ENCODE results near the gene DSE.
A peak's percentile ranks its signal among the peaks of the same experiment; 100 is the strongest.

The DSE gene

DNA sequence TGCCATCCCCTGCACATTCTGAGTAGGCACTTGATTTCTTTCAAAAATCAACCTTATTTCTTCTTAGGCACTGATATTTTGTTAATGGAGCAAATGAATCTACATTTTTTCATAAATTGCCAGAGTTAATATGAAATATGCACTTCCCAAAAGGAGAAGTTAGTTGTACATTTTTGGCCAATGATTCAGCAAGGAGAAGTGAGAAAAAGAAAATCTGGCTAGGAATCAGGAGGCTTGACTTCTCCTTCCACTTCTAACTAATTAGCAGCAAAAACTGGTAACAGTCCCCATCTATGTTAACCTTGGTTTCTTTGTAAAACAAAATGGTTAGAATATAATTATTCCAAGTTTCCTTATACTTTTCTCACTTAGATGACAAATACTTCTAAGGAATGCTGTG lies 7.0 kb upstream of the DSE start:
- no peak for DNase-seq

DNA sequence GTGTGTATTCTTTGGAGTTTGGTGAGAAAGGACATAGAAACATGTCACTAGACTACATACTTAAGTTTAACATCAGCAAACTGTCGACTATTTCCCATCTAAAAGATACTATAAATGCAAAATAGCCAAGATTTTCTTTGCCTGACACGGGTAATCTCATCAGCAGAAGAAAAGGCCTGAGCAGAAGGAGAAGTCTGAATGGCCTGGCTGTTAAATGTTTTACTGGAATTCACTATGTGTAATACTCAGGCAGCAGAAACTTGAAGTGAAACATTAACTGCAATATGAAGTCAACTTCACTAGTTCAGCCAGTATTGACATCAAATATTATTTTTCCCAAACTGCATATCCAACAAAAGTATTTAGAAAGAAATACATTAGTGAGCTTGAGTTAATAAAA lies 6.4 kb upstream of the DSE start:
- DNase-seq = no peak

DNA sequence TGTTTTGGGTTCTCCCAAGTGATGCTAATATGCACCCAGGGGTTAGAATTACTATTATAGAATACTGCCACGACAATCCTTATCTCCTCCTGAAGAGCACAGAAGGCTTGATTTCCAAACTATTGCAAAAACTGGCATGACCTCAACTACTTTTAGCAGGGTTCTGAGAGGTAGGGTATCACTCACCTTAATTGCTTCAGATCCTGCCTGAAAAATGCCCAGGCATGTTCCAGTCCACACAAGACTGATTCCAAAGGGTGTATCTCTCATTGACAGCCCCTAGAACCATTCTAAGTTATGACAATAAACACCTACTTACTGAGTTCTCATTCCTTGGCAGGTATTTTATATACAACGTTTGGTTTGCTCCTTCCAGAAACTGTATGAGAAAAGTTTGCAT lies 5.0 kb upstream of the DSE start:
- DNase-seq = no peak

DNA sequence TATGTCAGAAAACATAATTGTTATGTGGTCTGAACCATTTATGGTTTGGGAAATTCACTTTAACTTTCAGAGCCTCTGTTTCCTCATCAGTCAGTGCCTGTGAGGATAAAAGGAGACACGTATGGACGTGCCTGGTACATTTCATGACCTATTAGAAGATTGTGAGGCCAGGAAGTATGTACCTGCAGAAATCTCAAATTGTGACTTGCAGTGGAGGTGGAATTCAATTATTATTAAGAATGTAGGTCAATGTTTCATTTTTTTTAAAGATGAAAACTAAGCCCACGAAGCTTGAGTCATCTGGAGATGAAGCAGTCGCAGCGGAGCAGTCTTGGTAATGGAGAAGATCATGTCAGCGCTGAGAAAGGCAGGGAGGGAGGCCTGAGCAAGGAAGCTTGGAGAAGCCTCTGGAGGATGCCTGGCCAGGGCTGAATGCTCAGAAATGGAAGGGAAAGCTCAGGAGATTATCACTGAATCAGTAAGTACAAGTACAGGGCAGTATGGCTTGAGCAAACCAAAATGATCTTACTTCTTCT lies 3.9 kb upstream of the DSE start:
- no peak for DNase-seq

DNA sequence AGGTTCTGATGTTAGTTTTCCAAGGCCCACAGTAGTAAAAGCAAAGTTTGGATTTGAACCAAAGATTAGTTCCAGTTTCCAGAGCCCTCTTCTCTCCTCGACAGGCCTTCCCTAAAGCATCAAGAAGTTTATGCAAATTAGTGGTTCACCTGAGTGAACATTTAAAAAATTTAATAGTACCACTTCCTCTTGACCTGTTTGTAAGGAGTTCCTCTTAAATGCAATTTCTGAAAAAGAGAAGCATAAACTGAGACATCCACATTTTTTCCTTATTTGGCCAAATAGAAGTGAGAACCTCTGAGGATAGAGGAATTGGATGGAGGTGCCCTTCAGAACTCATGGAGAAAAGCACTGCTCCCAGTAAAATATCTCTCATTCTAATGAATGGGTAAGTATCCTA lies 1.2 kb upstream of the DSE start:
- DNase-seq = no peak

DNA sequence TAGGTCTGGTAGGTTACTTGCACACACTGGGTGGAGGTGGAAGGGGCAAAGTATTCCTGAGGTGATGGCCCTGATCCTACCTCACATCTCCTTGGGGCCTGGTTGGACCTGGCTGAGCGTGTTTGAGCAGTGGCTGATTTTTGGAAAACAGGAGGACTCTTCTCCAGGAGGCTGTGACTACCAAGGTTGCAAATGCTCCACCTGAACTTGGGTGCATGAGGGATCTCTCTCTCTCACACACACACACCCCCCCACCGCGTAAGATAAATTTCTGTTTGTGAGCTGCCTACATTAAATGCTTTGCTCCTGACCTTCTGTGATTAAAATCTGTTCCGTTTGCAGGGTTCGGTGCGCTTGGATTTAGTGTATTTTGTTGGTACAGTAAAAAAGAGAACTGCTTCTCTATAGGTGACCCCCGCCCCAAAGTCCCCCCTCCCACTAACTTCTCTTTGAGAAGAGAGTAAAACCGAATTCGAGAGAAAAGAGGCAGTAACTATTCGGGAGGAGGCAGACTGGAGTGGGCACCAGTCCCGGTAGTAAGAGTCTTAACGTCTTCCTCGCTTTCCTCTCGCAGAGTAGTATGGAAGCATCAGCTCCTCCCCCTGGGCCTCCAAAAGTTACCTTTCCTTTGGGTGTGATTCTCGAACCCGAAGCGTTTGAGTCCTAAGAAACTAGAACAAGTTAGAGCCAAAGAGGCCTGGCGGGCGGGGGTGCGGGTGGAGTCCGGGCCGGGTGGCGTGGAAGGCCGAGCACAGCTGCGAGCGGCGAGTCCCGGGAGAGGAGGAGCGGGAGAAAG lies 585 bp upstream of the DSE start:
- peak; percentile 31 for DNase-seq

DNA sequence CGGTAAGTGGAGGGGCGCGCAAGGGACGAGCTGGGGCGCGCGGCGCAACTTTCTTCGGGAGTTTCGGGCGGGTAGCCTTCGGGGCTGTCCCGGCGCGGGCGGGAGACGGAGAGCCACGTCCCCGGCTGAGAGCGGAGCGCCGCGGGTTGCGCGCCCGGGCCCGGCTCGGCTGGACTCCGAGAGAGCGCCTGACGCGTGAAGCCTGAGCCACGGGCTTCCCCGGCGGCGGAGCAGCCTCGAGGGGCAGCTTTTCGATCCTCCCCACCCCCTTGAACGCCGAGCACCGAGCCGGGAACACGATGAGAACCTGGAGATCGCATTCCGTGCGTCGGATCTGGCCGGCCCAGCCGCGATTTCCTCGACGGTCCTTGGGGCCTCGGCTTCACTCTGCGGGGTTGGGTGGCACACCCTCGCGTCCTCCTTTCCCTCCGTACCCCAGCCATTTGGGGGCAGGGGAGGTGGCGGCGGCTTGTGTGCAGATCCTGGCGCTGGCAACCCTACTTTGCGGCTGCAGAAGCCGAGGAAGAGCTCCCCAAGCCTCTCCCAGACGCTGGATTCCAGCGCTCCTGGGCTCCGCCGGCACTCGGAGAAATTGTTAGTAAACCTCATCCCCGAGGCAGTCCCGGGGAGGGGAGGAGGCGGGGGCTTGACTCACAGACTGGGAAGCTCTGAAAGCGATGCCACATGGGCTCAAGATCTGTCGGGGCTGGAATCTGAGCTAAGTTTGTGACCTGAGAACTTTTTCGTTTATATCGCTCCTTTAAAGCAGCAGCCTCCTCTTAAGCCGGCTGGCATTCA lies 572 bp downstream of the DSE start:
- DNase-seq = peak; percentile 58

DNA sequence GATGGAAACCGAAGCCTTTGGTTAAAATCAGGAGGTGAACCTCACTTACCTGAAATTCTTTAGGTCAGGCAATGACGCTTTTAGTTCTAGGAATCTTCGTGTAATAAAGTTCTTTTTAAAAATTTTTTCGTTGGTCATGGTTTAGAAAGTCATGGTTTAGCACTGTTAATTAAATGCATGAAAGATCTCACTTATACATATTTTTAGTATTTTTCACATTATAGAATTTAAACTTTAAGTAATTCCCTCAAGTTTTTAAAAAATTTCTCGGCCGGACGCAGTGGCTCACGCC lies 1.1 kb downstream of the DSE start:
- no peak for DNase-seq

DNA sequence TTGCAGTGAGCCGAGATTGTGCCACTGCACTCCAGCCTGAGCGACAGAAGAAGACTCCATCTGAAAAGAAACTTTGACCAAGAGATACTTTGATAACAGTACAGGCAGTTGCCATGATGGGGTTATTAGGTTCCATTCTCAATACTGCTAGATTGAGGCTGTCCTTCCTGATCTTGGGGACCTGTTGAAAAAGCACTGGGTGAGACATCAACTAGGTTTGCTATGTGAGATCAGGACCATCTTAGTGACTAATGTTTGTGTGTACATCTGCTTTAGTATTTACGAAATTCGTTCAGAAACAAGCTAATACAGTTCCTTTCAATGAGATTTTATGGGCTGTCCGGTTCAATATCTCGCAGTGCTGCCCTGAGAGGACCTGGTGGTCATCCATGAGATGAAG lies 2.6 kb downstream of the DSE start:
- DNase-seq = no peak

DNA sequence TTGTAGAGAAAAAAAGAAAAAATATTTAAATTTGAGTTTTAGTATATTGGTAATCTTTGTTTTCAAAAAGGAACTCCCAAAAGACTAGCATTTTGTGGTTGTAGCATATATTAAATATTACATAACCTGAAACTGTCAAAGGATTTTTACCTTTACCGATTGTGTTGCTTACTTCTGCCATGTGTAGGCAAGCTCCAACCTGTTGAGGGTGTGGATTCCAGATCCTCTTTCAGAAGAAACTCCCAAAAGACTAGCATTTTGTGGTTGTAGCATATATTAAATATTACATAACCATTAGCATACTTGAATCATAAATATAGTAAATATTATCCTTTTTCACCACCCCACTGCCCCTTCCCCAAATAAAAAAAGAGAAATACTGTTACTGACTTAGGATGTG lies 3.2 kb downstream of the DSE start:
- no peak for DNase-seq

DNA sequence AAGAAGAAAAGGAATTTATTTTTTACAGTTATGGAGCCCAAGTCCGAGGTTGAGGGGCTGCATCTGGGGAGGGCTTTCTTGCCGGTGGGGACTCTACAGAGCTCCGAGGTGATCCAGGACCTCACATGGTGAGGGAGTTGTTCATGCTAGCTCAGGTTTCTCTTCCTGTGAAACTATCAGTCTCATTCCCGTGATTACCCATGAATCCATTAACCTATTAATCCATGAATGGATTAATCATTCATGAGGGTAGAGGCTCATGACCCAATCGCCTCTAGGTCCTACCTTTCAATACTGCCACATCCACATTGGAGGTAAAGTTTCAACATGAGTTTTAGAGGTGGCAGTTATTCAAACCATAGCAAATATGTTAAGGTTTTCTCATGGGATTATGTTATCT lies 3.8 kb downstream of the DSE start:
- DNase-seq = no peak

DNA sequence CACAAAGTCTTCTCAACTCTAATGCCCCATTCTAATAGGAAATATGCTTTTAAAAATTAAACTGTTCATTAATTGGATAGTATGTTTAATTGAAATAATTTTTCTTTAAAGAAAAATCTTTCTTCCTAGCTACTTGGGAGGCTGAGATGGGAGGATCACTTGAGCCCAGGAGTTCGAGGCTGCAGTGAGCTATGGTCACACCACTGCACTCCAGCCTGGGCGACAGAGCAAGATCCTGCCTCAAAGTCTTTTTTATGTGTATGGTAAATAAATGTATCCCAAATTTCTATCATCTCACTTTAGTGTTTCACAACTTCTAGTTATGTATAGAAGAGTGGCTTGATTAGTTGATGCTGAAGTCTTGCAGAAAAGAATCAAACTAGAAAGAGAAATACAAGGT lies 4.5 kb downstream of the DSE start:
- DNase-seq = no peak

DNA sequence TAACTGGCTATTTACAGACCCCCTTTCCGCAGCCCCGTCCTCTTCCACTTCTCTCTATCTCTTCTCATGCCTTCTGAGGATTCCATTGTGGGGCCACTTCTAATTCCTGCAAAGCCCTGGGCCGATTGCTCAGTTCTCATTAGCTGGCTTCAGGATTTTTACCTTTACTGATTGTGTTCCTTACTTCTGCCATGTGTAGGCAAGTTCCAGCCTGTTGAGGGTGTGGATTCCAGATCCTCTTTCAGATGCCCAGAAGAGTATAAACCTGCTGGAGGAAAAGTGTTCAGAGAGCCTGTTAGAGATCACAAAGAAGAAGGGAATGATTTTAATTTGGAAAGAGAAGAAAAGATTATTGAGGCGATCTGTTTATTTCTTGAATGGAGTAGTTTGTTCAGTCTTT lies 5.4 kb downstream of the DSE start:
- no peak for DNase-seq

DNA sequence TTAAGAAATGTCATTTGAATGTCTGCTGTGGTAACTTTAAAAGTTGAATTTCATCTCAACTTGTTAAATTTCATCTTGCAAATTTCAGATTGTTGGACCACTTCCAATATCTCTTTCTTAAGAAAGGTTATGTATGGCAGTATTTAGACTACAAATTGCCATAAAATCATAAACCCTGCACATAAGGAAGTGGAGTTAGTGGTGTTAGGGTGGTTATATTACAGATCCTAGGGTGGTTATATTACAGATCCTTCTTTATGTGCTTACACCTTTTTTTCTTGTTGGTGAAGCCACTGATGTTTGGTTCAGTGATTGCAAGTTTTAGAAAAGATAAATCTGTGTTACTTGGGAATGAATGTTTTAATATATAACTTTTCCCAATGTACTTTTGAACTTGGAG lies 9.0 kb downstream of the DSE start:
- no peak for DNase-seq

DNA sequence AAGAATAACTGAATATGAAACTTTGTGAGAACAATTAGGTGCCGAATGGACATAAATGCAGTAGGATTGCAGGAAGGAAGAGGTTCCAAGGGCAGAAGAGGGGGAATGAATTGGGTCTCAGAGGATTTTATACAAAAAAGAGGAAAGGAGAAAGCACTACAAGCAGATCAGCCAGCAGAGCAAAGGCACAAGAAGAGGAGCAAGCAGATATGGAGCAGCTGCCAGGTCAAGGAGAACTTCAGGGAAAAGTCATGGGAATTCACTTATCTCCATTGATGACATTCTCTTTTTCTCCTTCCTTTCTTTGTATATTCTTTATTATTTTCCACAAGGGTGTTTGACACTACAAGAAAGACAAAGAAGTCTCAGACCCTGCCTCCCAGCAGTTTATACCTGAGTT lies 9.6 kb downstream of the DSE start:
- no peak for DNase-seq

DNA sequence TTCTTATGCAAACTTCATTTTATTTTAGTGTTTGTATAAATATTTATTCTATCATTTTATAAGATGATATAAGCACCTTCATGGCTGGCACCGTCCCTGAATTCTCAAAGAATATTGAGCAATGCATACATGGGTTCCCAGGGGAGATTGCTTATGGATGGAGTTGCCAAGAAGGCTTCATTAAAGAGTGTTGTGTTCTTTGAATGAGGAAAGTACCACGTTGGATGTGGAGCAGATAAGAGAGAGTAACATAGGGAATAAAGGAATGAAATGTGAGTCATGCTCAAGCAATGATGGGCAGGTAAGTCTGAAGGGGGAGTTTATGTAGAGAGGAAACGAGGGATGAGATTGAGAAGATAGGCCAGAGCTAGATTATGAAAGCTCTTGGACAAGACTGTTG lies 10.3 kb downstream of the DSE start:
- DNase-seq = no peak

DNA sequence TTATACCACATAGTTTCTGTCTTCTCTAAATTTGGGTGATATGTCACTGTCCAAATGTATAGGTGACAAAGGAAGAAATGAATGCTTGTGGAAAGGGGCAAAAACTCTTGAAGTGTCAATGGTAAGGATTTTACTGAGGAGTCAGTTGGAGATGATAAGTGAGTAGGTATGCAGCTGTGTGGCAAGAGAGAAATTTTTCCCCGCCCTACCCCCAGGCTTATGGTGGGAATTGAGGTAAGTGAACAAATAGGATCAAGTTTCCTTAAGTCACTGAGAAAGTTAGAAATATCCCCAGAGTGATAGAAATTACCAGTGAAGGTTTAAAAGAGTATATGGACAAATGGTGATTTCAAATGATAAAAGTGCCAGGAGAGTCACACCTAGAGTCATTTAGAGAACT lies 11.8 kb downstream of the DSE start:
- no peak for DNase-seq

DNA sequence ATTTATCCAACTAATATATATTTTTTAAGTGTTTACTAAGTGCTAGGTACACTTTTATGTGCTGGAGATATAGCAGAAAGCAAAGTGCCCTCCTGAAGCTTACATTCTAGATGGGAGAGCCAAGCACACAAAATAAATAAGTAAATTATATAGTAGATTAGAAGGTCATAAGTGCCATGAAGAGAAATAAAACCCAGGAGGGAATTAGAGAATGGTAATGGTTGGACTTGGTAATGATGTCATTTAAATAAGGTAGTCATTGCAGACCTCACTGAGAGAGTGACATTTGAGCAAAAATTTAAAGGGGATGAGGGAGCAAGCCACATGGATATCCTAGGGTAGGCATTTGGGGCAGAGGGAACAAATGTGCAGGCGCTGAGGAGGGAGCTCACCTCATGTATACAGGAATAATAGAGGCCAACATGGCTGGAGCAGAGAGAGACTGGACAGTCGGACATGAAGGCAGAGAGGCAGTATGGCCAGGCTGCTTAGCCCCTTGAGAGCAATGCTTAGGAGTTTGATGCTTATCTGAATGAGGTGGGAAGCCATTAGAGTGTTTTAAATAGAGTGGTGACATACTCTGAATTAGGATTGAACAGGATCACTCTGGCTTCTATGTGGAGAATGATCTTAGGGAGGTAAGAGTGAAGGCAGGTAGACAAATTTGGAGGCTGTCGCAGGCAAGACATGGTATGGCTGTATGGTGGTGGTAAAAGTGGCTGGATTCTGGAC lies 14.1 kb downstream of the DSE start:
- DNase-seq = no peak

DNA sequence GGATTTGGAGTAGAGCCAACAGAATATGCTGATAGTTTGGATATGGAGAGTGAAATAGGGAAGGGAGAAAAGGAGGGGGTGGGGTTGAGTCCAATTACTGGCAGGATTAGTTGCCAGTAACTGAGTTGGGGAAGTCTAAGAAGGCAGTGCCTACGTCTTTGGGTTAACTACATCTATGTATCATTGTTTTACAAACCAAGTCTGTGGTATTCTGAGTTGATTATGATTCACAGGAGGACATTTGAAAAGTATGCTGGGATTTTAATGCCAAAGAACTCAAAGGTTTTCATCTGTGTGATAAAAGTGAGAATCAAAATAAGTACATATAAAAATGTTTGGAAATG lies 14.7 kb downstream of the DSE start:
- no peak for DNase-seq

DNA sequence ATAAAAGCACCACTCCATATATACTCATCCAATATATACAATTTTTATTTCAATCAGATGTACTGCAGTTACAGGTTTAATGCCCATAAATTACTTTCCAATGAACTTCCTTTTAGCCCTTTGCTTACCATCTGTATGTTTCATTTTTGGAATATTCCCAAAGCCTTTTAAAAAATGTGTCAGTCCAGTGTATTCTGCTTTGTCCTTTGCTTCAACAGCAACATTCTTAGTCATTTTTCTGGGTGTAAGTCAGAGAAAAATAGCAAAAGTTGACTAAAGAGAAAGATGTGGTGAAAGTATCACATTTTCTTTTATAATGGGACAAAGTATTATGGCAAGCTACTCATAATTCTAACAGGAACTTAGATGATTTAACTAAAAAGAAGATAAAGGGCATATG lies 15.2 kb downstream of the DSE start:
- no peak for DNase-seq

DNA sequence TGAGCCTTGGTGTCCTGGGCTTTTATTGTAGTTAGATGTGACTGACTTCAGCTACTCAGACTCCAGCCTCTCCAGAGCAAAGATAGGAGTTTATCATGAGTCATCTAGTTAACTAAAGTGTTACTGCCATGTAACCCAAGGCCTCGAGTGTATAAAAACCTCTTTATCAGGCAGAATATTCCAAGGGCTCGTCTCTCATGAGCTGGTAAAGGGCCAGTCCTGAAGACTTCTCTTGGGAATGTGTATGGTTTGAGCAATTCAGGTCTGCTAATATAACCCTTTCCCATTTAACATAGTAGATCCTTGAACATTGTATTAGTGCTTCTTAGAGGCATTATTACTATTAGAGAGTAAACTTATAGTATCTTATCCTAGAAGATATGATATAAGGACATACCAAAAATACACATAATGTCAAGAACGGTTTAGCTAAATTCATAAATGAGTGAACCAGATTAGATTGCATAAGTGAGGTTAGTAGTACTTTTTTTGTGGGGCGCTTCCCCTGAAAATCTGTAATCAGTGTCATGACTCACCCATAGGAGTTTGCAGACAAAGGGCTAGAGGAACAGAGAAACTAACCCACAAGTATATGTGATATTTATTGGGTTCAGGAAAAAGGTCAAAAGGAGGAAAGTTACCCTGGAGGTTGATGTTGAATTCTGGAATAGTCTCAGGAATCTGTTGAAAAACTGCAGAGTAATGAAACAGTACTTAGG lies 16.0 kb downstream of the DSE start:
- no peak for DNase-seq

DNA sequence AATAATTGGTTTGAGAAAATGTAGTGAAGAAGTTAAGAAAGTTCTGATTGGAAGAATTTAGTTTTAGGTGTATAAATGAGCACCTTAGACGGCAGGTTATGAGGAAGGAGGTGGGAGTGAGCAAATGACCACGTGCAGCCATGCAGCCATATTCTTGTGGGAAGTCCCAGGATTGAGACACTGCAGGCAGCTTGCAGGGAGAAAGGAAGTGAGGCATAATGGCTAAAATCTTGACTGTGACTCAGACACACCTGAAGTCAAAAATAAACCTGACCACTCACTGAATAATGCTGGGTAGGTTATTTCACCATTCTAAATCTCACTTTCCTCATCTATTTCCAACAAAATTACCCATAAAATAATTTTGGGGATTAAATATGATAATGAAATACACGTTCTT lies 16.6 kb downstream of the DSE start:
- DNase-seq = no peak

DNA sequence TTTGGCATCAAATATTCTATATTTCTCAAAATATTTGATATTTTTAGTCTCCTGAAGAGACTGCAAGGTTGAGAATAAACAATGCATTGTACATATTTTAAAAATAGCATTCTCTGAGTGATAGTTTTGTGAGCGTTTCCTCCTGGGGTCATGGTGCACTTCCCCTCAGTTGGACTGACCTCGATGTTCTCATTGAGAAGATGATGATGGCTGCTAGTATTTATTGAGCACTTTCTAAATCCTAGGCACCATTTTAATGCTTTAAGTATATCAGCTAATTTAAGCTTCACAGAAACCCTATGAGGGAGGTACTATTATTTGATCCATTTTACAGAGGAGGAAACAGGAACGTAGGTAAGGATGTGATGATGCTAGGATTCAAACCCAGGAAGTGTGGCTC lies 18.2 kb downstream of the DSE start:
- no peak for DNase-seq
